ENCODE measurements around the gene VPS4B.

VPS4B gene

DNA sequence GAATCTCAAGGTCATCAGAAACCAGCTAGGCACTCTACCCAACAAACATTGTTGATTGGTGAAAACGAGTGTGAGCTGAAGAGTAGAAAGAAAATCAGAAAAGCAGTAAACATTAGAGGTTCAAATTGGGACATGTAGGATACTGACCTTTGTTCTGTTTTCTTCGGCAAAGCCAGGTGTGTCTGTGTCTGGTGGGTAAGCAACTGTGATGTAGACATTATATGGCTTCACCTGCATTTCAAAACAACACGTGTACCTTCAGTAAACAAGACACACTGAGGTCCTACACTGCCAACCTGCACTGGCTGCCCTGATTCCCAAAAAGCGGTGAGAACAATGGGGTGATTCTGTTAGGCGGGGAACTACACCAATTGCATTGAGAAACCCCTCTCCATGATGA lies 78.0 kb downstream of the VPS4B start (continued):
- no peak for TF ChIP-seq ZNF366 (tag by site-specific recombination; conservative IDR thresholded peaks at IDR 0.05)

DNA sequence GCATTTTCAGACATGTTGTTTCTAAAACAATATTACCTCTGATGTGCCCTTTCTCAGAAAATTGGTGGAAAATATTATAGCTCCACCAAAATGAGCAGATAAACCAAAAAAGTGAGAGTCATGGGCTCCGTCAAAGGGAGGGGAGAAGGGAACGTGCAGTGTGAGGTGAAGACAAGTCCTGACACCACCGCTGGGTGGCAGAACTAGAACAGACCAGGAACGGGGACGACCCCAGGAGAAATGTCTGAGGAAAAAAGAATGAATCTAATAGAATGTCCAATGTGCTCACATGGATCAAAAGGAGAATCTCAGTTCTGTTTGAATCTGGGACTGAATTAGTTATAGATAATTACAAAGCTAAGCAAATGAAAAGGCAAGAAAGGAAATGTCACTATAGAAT lies 80.1 kb downstream of the VPS4B start:
- peaks cover 71% of the 10 kb centered on the region in 2 experiments for H3K36me3 ChIP-seq (ENCODE audit: control insufficient read depth in 2 of 2, insufficient read depth in 1 of 2, low read length in 2 of 2)
- H3K27ac ChIP-seq (ENCODE audit: extremely low read depth, low read depth, low read length): no peak overlapping the region
- TF ChIP-seq ZNF214 (tag by site-specific recombination; IDR thresholded peaks at IDR 0.05; ENCODE audit: borderline replicate concordance) (no peak), ZNF654 (tag by site-specific recombination; IDR thresholded peaks at IDR 0.05; ENCODE audit: low read depth) (peak; percentile 48), ZNF514 (tag by site-specific recombination; IDR thresholded peaks at IDR 0.05) (no peak)
- TF ChIP-seq, protein P1, sequence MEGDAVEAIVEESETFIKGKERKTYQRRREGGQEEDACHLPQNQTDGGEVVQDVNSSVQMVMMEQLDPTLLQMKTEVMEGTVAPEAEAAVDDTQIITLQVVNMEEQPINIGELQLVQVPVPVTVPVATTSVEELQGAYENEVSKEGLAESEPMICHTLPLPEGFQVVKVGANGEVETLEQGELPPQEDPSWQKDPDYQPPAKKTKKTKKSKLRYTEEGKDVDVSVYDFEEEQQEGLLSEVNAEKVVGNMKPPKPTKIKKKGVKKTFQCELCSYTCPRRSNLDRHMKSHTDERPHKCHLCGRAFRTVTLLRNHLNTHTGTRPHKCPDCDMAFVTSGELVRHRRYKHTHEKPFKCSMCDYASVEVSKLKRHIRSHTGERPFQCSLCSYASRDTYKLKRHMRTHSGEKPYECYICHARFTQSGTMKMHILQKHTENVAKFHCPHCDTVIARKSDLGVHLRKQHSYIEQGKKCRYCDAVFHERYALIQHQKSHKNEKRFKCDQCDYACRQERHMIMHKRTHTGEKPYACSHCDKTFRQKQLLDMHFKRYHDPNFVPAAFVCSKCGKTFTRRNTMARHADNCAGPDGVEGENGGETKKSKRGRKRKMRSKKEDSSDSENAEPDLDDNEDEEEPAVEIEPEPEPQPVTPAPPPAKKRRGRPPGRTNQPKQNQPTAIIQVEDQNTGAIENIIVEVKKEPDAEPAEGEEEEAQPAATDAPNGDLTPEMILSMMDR (tag by site-specific recombination; IDR thresholded peaks at IDR 0.05): peak; percentile 67; the same call in 1 of the 2 replicates
- CTCF ChIA-PET: interaction anchor here (0.6 to 4.5 kb wide), 24 partner anchors 8 to 359 kb away, joined by 3 to 76 read pairs (median 4); no protein-coding TSS in a partner anchor
- POLR2A ChIA-PET: no interaction called here
- no peaks in the 10 kb centered on the region for H3K9me3 ChIP-seq (ENCODE audit: control insufficient read depth, insufficient read depth, low read depth, low read length)
- H3K4me1 ChIP-seq (ENCODE audit: control insufficient read depth, insufficient read depth, low read length): no peaks in the 10 kb centered on the region
- H3K4me3 ChIP-seq (ENCODE audit: low read depth, low read length): no peak overlapping the region

DNA sequence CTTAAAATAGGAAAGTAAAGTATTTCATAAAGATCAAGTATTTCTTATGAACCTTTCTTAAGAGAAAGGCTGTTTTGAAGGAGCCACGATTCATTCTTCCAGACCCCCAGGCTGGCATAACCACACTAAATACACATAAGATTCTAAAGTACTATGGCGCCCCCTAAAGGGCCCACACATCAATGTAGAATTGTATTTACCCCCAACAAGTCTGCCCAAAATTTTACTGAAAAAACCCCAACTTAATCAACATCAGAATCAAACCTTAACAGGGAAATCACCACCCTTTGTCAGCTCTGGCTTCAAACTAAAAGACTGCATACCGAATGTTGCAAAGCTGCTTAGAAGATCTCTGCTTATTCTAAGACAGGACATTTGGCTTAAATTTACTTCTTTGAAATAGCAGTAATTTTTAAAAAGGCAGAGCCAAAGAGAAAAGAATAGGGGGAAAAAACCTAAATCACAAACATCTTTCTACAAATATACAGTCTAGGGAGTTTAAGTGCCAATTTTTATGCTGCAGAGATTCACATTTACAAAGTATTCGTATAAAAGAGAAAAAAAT lies 82.3 kb downstream of the VPS4B start:
- TF ChIP-seq ZNF654 (tag by site-specific recombination; IDR thresholded peaks at IDR 0.05; ENCODE audit: low read depth) (peak; percentile 36), ZNF266 (tag by site-specific recombination; IDR thresholded peaks at IDR 0.05; ENCODE audit: low read depth) (no peak)
- TF ChIP-seq, protein P1 (tag by site-specific recombination; IDR thresholded peaks at IDR 0.05): 0 out of 2 replicates have a peak, but pooled peaks have one; percentile 14
- POLR2A ChIA-PET: no interaction called here
- Histone ChIP-seq H3K9me3 (ENCODE audit: control insufficient read depth, insufficient read depth, low read depth, low read length) (no peaks in the 10 kb centered on the region), H3K27ac (ENCODE audit: extremely low read depth, low read depth, low read length) (no peak overlapping the region), H3K4me3 (ENCODE audit: low read depth, low read length) (no peak overlapping the region), H3K36me3 (ENCODE audit: control insufficient read depth in 2 of 2, insufficient read depth in 1 of 2, low read length in 2 of 2) (peaks cover 72 to 76% of the 10 kb centered on the region in 2 experiments), H3K4me1 (ENCODE audit: control insufficient read depth, insufficient read depth, low read length) (no peaks in the 10 kb centered on the region)
- CTCF ChIA-PET: interaction anchor here (0.6 to 4.5 kb wide), 32 partner anchors 9 to 451 kb away, joined by 3 to 76 read pairs (median 4); partner anchors contain the start of gene BCL2

Measured in HEK293 (cell line).